Activated naive CD4-positive, alpha-beta T cell treated with anti-CD3 and anti-CD28 coated beads for 36 hours (primary cell): Measurements from ENCODE around the gene AURKA. TPM values are rescaled to one million over a fixed set of nuclear protein-coding genes. Genes with fewer than 3 reads are reported as not detected.
A peak's percentile ranks its signal among the peaks of the same experiment; 100 is the strongest.

Experiments used
- CTCF ChIA-PET: fragments of 350-600 bp; sonication (Branson Sonifier 250); formaldehyde crosslinking; loops from one replicate; lab custom pipeline; 2021; ENCODE audit warnings: antibody characterized with exemption; lab: Charles Lee
- DNase-seq: peaks from one replicate; pipeline ENCODE4 v3.0.0-alpha.2; 2020
- H3K27ac Mint-ChIP-seq: one replicate; pipeline ENCODE4 v1.8.0; 2021; ENCODE audit warnings: mild to moderate bottlenecking, mixed read lengths
- H3K27me3 Mint-ChIP-seq: one replicate; pipeline ENCODE4 v1.8.0; 2021; ENCODE audit warnings: low read depth, mixed read lengths
- H3K36me3 Mint-ChIP-seq: one replicate; pipeline ENCODE4 v1.8.0; 2021; ENCODE audit warnings: low read depth, mixed read lengths
- H3K4me1 Mint-ChIP-seq: one replicate; pipeline ENCODE4 v1.8.0; 2021; ENCODE audit warnings: low read depth, mixed read lengths
- H3K4me3 Mint-ChIP-seq: one replicate; pipeline ENCODE4 v1.8.0; 2021; ENCODE audit warnings: mild to moderate bottlenecking, moderate library complexity, mixed read lengths
- H3K9me3 Mint-ChIP-seq: one replicate; pipeline ENCODE4 v1.8.0; 2021; ENCODE audit warnings: mixed read lengths
- intact Hi-C: fragments of 100-400 bp; cut with micrococcal nuclease; formaldehyde crosslinking; loops from one replicate; pipeline ENCODE4 v1.15.1; 2023
- total RNA-seq, 2 experiments: library from RNA; stranded (reverse); gene quantifications; one replicate each; pipeline ENCODE4 v1.2.3, GENCODE V29; 2021

The AURKA gene
- total RNA-seq, 2 experiments from 2014 or later = 115 to 121 TPM

DNA sequence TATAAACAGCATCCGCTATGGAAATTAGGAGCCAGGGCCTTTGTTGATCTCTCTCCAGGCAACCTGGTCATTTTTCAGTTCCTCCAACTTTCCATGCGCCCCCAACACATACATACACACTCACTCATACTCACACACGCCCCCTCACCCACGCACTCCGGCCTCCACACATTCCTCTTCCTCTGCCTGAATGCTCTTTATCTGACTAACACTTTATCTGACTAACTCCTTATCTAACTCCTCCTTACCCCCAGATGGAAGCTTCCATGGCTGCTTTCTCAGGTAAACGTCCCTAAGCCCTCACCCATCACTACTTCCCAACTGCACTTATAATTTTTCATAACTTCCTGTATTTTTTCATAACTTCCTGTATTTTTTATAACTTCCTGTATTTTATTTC is 37.5 kb upstream of the AURKA start:
- Mint-ChIP-seq H3K27me3 (no peaks in the 10 kb centered on the region), H3K9me3 (no peaks in the 10 kb centered on the region), H3K4me3 (peak overlapping the region; percentile 72), H3K4me1 (peaks cover 65% of the 10 kb centered on the region), H3K27ac (peak overlapping the region; percentile 90), H3K36me3 (peaks cover 6% of the 10 kb centered on the region)
- CTCF ChIA-PET = interaction anchor here (0.6 kb wide), 1 partner anchor 35 kb away, joined by 4 read pairs; no protein-coding TSS in a partner anchor
- peak; percentile 65 for DNase-seq
- intact Hi-C loops = loop anchor here (1.0 kb wide), 1 partner anchor 11 kb away; no protein-coding TSS in a partner anchor

DNA sequence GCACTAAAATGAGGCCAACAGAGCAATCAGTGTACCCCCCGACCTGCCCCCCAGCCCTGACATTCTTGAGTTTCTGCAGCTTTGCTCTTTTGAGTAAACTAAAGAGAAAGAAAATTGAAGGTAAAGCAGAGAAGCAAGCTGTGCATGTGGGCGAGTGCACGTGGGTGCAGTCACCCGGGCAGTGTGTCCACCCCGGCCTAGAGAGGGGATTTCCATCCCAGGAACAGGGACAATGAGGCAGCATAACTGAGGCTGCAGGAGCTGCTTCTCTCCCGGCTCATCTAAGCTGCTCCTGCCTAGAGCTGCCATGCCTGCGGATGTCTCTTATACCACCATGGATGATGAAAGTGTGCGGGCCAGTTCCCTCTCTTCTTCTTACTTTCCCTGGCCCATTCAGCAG is 36.9 kb upstream of the AURKA start:
- H3K27me3 Mint-ChIP-seq = no peaks in the 10 kb centered on the region
- no peaks in the 10 kb centered on the region for H3K9me3 Mint-ChIP-seq
- H3K27ac Mint-ChIP-seq = peak overlapping the region; percentile 90
- H3K4me3 Mint-ChIP-seq = peak overlapping the region; percentile 72
- H3K36me3 Mint-ChIP-seq = peaks cover 6% of the 10 kb centered on the region
- intact Hi-C loops = loop anchor here (1.0 kb wide), 1 partner anchor 11 kb away; no protein-coding TSS in a partner anchor
- peaks cover 63% of the 10 kb centered on the region for H3K4me1 Mint-ChIP-seq
- CTCF ChIA-PET = interaction anchor here (0.8 to 1.2 kb wide), 2 partner anchors 12 to 17 kb away, joined by 3 read pairs; partner anchors contain the start of gene CASS4
- DNase-seq = no peak

- intact Hi-C loops = no loop called here
- no peak for DNase-seq
- CTCF ChIA-PET = interaction anchor here (0.8 to 1.2 kb wide), 2 partner anchors 11 to 16 kb away, joined by 3 read pairs; partner anchors contain the start of gene CASS4
- no peaks in the 10 kb centered on the region for H3K27me3 Mint-ChIP-seq
- H3K27ac Mint-ChIP-seq = peak overlapping the region; percentile 90
- H3K4me1 Mint-ChIP-seq = peaks cover 58% of the 10 kb centered on the region
- H3K9me3 Mint-ChIP-seq = no peaks in the 10 kb centered on the region
- H3K4me3 Mint-ChIP-seq = no peak overlapping the region
- peaks cover 6% of the 10 kb centered on the region for H3K36me3 Mint-ChIP-seq
Measured at GRCh38 chr20:56428410-56428809, 36.4 kb upstream of the AURKA start.

DNA sequence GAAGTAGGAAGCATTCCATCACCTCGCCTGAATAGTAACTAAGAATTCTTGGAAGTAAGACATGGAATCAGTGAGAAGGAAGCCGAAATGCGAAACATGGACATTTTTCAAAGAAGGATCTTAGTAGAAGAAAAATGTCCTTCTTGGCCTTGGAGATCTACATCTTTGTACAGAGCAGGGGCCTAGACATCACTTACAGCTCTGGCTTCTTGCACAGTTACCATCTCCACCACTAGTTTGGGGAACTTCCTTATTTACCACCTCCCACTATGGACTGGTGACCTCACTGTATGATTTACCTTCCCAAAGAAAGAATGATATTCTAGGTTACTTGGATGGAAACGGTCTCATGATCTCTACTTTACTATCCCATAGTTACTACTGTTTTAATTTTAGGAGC is 35.8 kb upstream of the AURKA start:
- H3K36me3 Mint-ChIP-seq = peaks cover 3% of the 10 kb centered on the region
- CTCF ChIA-PET = no interaction called here
- no peaks in the 10 kb centered on the region for H3K9me3 Mint-ChIP-seq
- no peak overlapping the region for H3K27ac Mint-ChIP-seq
- DNase-seq = no peak
- H3K4me1 Mint-ChIP-seq = peaks cover 57% of the 10 kb centered on the region
- no peak overlapping the region for H3K4me3 Mint-ChIP-seq
- intact Hi-C loops = no loop called here
- H3K27me3 Mint-ChIP-seq = no peaks in the 10 kb centered on the region

DNA sequence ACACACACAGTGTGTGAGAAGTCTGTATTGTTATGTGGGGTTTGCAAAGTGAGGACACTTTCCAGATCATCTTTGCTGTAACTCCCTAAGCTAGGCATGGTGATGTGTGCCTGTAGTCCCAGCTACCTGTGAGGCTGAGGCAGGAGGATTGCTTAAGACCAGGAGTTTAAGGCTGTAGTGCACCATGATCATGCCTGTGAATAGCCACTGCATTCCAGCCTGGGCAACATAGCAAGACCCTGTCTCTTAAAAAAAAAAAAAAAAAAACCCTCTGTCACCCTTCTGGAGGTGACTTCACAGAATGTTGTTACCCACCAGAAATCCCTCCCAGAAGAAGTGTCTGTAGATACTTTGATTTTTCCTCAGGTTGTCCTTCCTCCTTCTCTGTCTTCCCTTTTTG is 34.9 kb upstream of the AURKA start:
- peaks cover 63% of the 10 kb centered on the region for H3K4me1 Mint-ChIP-seq
- CTCF ChIA-PET = no interaction called here
- intact Hi-C loops = no loop called here
- no peaks in the 10 kb centered on the region for H3K9me3 Mint-ChIP-seq
- no peak for DNase-seq
- H3K36me3 Mint-ChIP-seq = peaks cover 3% of the 10 kb centered on the region
- H3K27me3 Mint-ChIP-seq = no peaks in the 10 kb centered on the region
- H3K4me3 Mint-ChIP-seq = no peak overlapping the region
- no peak overlapping the region for H3K27ac Mint-ChIP-seq

- H3K9me3 Mint-ChIP-seq = no peaks in the 10 kb centered on the region
- CTCF ChIA-PET = no interaction called here
- H3K27me3 Mint-ChIP-seq = no peaks in the 10 kb centered on the region
- peaks cover 70% of the 10 kb centered on the region for H3K4me1 Mint-ChIP-seq
- no peak for DNase-seq
- H3K27ac Mint-ChIP-seq = no peak overlapping the region
- intact Hi-C loops = no loop called here
- no peak overlapping the region for H3K4me3 Mint-ChIP-seq
- H3K36me3 Mint-ChIP-seq = peaks cover 3% of the 10 kb centered on the region
Measured at GRCh38 chr20:56426026-56426425, 34.0 kb upstream of the AURKA start.

- CTCF ChIA-PET = no interaction called here
- no peak for DNase-seq
- no peak overlapping the region for H3K4me3 Mint-ChIP-seq
- H3K27ac Mint-ChIP-seq = no peak overlapping the region
- intact Hi-C loops = no loop called here
- no peaks in the 10 kb centered on the region for H3K27me3 Mint-ChIP-seq
- no peaks in the 10 kb centered on the region for H3K9me3 Mint-ChIP-seq
- H3K36me3 Mint-ChIP-seq = peaks cover 3% of the 10 kb centered on the region
- peaks cover 70% of the 10 kb centered on the region for H3K4me1 Mint-ChIP-seq
Measured at GRCh38 chr20:56424931-56425330, 32.9 kb upstream of the AURKA start.

DNA sequence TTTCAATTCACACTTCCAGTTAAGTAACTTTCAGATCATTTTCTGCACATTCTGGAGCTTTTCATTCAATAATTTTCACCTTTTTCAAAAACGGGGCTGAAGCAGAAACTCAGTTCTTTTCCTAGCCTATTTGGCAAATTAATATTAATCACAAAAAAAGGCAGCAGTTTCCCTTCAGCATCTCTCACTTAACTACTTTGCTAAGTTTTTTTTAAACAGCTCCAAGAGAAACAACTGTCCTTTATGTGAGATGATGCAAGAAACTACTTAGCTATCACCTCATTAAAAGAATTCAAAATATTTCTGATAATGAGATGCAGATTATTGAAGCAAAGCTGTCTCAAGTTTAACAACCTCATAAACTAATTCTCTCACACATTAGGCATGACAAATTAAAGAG is 31.9 kb upstream of the AURKA start:
- Mint-ChIP-seq H3K27ac (no peak overlapping the region), H3K9me3 (no peaks in the 10 kb centered on the region), H3K4me1 (peaks cover 67% of the 10 kb centered on the region), H3K4me3 (no peak overlapping the region), H3K27me3 (no peaks in the 10 kb centered on the region), H3K36me3 (no peaks in the 10 kb centered on the region)
- intact Hi-C loops = no loop called here
- no peak for DNase-seq
- CTCF ChIA-PET = interaction anchor here (0.6 to 1.0 kb wide), 2 partner anchors 19 to 185 kb away, joined by 4 to 6 read pairs; no protein-coding TSS in a partner anchor

- H3K27ac Mint-ChIP-seq = peak overlapping the region; percentile 80
- H3K4me1 Mint-ChIP-seq = peaks cover 66% of the 10 kb centered on the region
- no peaks in the 10 kb centered on the region for H3K9me3 Mint-ChIP-seq
- no peaks in the 10 kb centered on the region for H3K36me3 Mint-ChIP-seq
- DNase-seq = no peak
- no peaks in the 10 kb centered on the region for H3K27me3 Mint-ChIP-seq
- CTCF ChIA-PET = interaction anchor here (1.0 to 1.3 kb wide), 3 partner anchors 10 to 20 kb away, joined by 3 to 6 read pairs (median 4); no protein-coding TSS in a partner anchor
- intact Hi-C loops = no loop called here
- H3K4me3 Mint-ChIP-seq = no peak overlapping the region
Measured at GRCh38 chr20:56423211-56423610, 31.2 kb upstream of the AURKA start.

DNA sequence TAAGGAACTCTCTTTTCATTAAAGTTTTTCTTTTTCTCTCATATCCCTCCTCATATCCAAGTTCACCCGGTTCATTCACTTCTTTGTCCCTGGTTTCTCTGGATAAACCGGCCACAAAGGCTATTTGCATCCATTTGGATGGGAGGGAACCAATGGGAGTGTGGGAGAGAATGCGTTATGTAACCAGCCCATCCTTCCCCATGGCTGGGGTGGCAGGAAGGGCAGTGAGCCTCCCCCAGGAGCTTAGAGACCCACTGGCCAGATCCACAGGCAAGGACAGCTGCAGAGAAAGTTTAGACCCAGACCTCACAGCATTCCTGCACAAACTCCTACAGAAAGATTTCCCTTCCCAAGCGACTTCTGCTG is 30.8 kb upstream of the AURKA start:
- Mint-ChIP-seq H3K4me1 (peaks cover 66% of the 10 kb centered on the region), H3K27ac (peak overlapping the region; percentile 80), H3K4me3 (no peak overlapping the region), H3K27me3 (no peaks in the 10 kb centered on the region), H3K9me3 (no peaks in the 10 kb centered on the region), H3K36me3 (no peaks in the 10 kb centered on the region)
- no peak for DNase-seq
- intact Hi-C loops = loop anchor here (1.0 kb wide), 2 partner anchors 7 to 9 kb away; no protein-coding TSS in a partner anchor
- CTCF ChIA-PET = interaction anchor here (1.0 to 1.3 kb wide), 4 partner anchors 10 to 20 kb away, joined by 3 to 6 read pairs (median 5); no protein-coding TSS in a partner anchor

DNA sequence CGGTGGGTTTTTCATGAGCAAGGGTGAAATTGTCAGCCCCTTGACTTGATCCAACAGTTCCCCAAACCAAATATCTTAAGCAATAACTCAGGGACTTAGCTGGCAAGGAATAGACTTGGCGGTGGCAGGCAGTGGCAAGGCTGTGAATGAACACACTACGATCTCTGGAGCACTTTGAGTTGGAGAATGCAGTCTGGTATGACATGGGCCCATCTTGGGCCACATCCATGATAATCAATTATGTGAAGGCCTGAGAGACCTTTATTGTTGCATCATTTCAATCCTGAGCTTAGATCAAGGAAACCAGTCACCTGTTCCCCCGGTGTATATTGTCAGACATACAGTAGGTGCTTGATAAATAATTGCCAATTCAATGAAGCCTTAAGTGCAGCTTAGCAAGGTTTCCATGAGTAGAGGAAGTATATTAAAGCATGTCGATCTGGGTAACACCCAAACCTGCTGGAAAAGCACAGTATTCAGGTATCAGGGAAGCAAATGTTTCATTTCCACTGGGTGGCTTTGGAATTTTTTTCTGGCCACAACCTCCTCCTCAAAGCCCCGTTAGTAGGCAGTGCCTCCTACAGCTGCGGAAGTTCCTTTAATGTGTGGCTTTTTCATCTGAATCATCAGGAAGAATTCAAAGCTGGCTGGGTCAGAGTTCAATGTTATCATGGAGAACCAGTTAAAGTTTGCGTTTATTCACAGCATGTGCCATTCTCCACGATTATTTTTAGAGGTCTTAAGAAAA is 30.2 kb upstream of the AURKA start:
- no peaks in the 10 kb centered on the region for H3K36me3 Mint-ChIP-seq
- H3K4me3 Mint-ChIP-seq = peak overlapping the region; percentile 19
- H3K9me3 Mint-ChIP-seq = no peaks in the 10 kb centered on the region
- peak overlapping the region; percentile 80 for H3K27ac Mint-ChIP-seq
- H3K27me3 Mint-ChIP-seq = no peaks in the 10 kb centered on the region
- CTCF ChIA-PET = interaction anchor here (0.7 to 1.4 kb wide), 6 partner anchors 9 to 156 kb away, joined by 3 to 6 read pairs (median 3); partner anchors contain the start of gene CASS4
- intact Hi-C loops = loop anchor here (1.0 kb wide), 2 partner anchors 8 kb away; no protein-coding TSS in a partner anchor
- H3K4me1 Mint-ChIP-seq = peaks cover 66% of the 10 kb centered on the region
- DNase-seq = no peak

DNA sequence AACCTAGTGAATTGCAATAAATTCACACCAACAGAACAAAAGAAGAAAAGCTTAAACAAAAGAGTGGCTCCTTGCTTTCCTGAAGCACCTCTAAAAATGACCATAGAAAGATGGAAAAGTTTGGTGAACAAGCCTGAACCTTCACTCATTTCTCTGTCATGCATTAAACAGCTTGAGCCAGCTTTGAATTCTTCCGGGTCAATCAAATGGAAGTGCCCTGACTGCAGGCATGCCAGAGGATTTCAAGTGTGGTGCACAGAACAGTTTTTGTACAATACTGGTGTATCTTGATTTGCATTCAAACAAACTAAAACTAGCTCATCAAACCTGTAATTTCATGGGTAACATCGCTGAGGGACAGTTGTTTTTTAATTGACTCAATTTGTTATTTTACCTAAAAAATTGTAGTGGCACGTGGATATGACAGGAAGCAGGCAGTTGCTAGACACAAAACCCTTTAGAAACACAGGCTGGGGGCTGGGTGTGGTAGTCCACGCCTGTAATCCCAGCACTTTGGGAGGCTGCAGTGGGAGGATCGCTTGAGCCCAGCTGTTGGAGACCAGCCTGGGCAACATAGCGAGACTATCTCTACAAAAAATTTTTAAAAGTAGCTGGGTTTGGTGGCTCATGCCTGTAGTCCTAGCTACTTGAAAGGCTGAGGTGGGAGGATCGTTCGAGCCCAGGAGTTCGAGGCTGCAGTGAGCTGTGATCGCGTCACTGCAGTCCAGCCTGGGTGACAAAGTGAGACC is 29.1 kb upstream of the AURKA start:
- DNase-seq = no peak
- Mint-ChIP-seq H3K27me3 (no peaks in the 10 kb centered on the region), H3K9me3 (no peaks in the 10 kb centered on the region), H3K36me3 (no peaks in the 10 kb centered on the region), H3K27ac (peak overlapping the region; percentile 66), H3K4me1 (peaks cover 74% of the 10 kb centered on the region), H3K4me3 (peak overlapping the region; percentile 19)
- CTCF ChIA-PET = interaction anchor here (0.8 to 1.4 kb wide), 2 partner anchors 9 to 11 kb away, joined by 3 read pairs; partner anchors contain the start of gene CASS4
- intact Hi-C loops = no loop called here
